Neural progenitor cell (in vitro differentiated cells): ENCODE measurements around the gene ANTXR1. TPM values are rescaled to one million over a fixed set of nuclear protein-coding genes. Genes with fewer than 3 reads are reported as not detected.

ENCODE experiments used
- DNase-seq: peaks from one replicate; pipeline ENCODE4 v3.0.0-alpha.2; 2016; ENCODE audit warnings: low spot score
- H2AFZ ChIP-seq: fragments of 200-600 bp; sonication (generic); replicated peaks from 2 replicates; pipeline ENCODE4 v1.6.1; 2016; ENCODE audit warnings: antibody characterized with exemption
- H3F3A ChIP-seq: fragments of 200-600 bp; sonication (generic); 2 replicates; pipeline ENCODE4 v1.6.1; 2016; ENCODE audit warnings: antibody characterized with exemption, low read depth
- H3K27ac ChIP-seq: fragments of 200-600 bp; sonication (generic); 2 replicates; pipeline ENCODE4 v1.5.1; 2016; ENCODE audit warnings: mild to moderate bottlenecking
- H3K27me3 ChIP-seq: fragments of 200-600 bp; sonication (generic); 2 replicates; pipeline ENCODE4 v1.6.1; 2016; ENCODE audit warnings: mild to moderate bottlenecking, moderate library complexity
- H3K36me3 ChIP-seq: fragments of 200-600 bp; sonication (generic); 2 replicates; pipeline ENCODE4 v1.5.1; 2016
- H3K4me1 ChIP-seq: fragments of 200-600 bp; sonication (generic); 2 replicates; pipeline ENCODE4 v1.6.1; 2016; ENCODE audit warnings: mixed run types
- H3K4me2 ChIP-seq: fragments of 200-600 bp; sonication (generic); 2 replicates; pipeline ENCODE4 v1.6.1; 2016
- H3K4me3 ChIP-seq: fragments of 200-600 bp; sonication (generic); 2 replicates; pipeline ENCODE4 v1.5.1; 2016
- H3K79me2 ChIP-seq: fragments of 200-600 bp; sonication (generic); 2 replicates; pipeline ENCODE4 v1.6.1; 2016; ENCODE audit warnings: low read depth
- H3K9ac ChIP-seq: fragments of 200-600 bp; sonication (generic); 2 replicates; pipeline ENCODE4 v1.6.1; 2016
- H3K9me3 ChIP-seq: fragments of 200-600 bp; sonication (generic); 2 replicates; pipeline ENCODE4 v1.5.1; 2016; ENCODE audit warnings: low read depth
- H4K20me1 ChIP-seq: fragments of 200-600 bp; sonication (generic); 2 replicates; pipeline ENCODE4 v1.6.1; 2016; ENCODE audit warnings: low read depth
- H3K27ac Mint-ChIP-seq: 3 replicates; pipeline ENCODE4 v1.8.0; 2021; ENCODE audit warnings: mixed read lengths
- H3K27me3 Mint-ChIP-seq: 2 replicates; pipeline ENCODE4 v1.8.0; 2022; ENCODE audit warnings: low read depth, mild to moderate bottlenecking, inconsistent platforms, moderate library complexity, mixed read lengths; ENCODE audit not compliant: insufficient read depth
- H3K36me3 Mint-ChIP-seq: 3 replicates; pipeline ENCODE4 v1.8.0; 2021; ENCODE audit warnings: mixed read lengths
- H3K4me1 Mint-ChIP-seq: 3 replicates; pipeline ENCODE4 v1.8.0; 2021; ENCODE audit warnings: mixed read lengths
- H3K4me3 Mint-ChIP-seq: 3 replicates; pipeline ENCODE4 v1.8.0; 2021; ENCODE audit warnings: mild to moderate bottlenecking, moderate library complexity, mixed read lengths
- H3K9me3 Mint-ChIP-seq: 3 replicates; pipeline ENCODE4 v1.8.0; 2020; ENCODE audit warnings: mixed read lengths
- CTCF ChIP-seq: fragments of 200-600 bp; sonication (generic); IDR thresholded peaks from 2 replicates; pipeline ENCODE4 v1.5.1; 2017; ENCODE audit warnings: antibody characterized with exemption, mild to moderate bottlenecking
- EZH2 ChIP-seq: fragments of 200-600 bp; sonication (generic); IDR thresholded peaks from 2 replicates; pipeline ENCODE4 v1.6.1; 2017; ENCODE audit warnings: antibody characterized with exemption, mild to moderate bottlenecking, moderate library complexity
- EZH2phosphoT487 ChIP-seq: fragments of 200-600 bp; sonication (generic); IDR thresholded peaks from 2 replicates; pipeline ENCODE4 v1.6.1; 2017; ENCODE audit warnings: antibody characterized with exemption
- total RNA-seq: library from RNA; depleted of rRNA; stranded (reverse); fragments of >200 nt; gene quantifications from 2 replicates; pipeline ENCODE4 v1.2.3, GENCODE V29; 2015; ENCODE audit warnings: low replicate concordance

The ANTXR1 gene
- total RNA-seq, 1 donor from 2014 or later = 6.7 TPM

GRCh38 chr2:69237070-69237670 lies 224.2 kb downstream of the ANTXR1 start:
- H3K4me2 ChIP-seq = no peak overlapping the region
- no peak overlapping the region for H3K9ac ChIP-seq
- no peaks in the 10 kb centered on the region for H3K9me3 ChIP-seq
- no peaks in the 10 kb centered on the region for H4K20me1 ChIP-seq
- Mint-ChIP-seq H3K9me3 (no peaks in the 10 kb centered on the region), H3K4me3 (no peak overlapping the region), H3K36me3 (peaks cover 20% of the 10 kb centered on the region), H3K27me3 (no peaks in the 10 kb centered on the region), H3K4me1 (peaks cover 2% of the 10 kb centered on the region), H3K27ac (no peak overlapping the region)
- H3K4me1 ChIP-seq = no peaks in the 10 kb centered on the region
- no peaks in the 10 kb centered on the region for H3K36me3 ChIP-seq
- TF ChIP-seq EZH2phosphoT487 (no peak), CTCF (no peak), EZH2 (no peak)
- H3K27me3 ChIP-seq = no peaks in the 10 kb centered on the region
- no peak overlapping the region for H2AFZ ChIP-seq
- no peak for DNase-seq
- H3K27ac ChIP-seq = no peak overlapping the region
- H3K4me3 ChIP-seq = no peak overlapping the region
- no peaks in the 10 kb centered on the region for H3F3A ChIP-seq
- no peaks in the 10 kb centered on the region for H3K79me2 ChIP-seq

- no peak for TF ChIP-seq CTCF
- TF ChIP-seq EZH2 = no peak
- no peak for TF ChIP-seq EZH2phosphoT487
- Histone ChIP-seq H2AFZ (no peak overlapping the region), H4K20me1 (no peaks in the 10 kb centered on the region), H3F3A (no peaks in the 10 kb centered on the region), H3K4me1 (no peaks in the 10 kb centered on the region), H3K27me3 (no peaks in the 10 kb centered on the region), H3K4me3 (no peak overlapping the region), H3K9ac (no peak overlapping the region), H3K36me3 (no peaks in the 10 kb centered on the region), H3K79me2 (no peaks in the 10 kb centered on the region), H3K4me2 (no peak overlapping the region), H3K27ac (no peak overlapping the region), H3K9me3 (no peaks in the 10 kb centered on the region)
- H3K9me3 Mint-ChIP-seq = no peaks in the 10 kb centered on the region
- DNase-seq = no peak
- peaks cover 23% of the 10 kb centered on the region for H3K36me3 Mint-ChIP-seq
- no peaks in the 10 kb centered on the region for H3K27me3 Mint-ChIP-seq
- H3K27ac Mint-ChIP-seq = no peak overlapping the region
- H3K4me1 Mint-ChIP-seq = peaks cover 4% of the 10 kb centered on the region
- no peak overlapping the region for H3K4me3 Mint-ChIP-seq
Measured at GRCh38 chr2:69238449-69239031, 225.6 kb downstream of the ANTXR1 start.

GRCh38 chr2:69241093-69241492 lies 228.1 kb downstream of the ANTXR1 start:
- Histone ChIP-seq H3K9me3 (no peaks in the 10 kb centered on the region), H3K27ac (no peak overlapping the region), H3F3A (no peaks in the 10 kb centered on the region), H3K9ac (no peak overlapping the region), H4K20me1 (no peaks in the 10 kb centered on the region), H3K27me3 (no peaks in the 10 kb centered on the region), H3K79me2 (no peaks in the 10 kb centered on the region), H3K4me2 (no peak overlapping the region), H2AFZ (no peak overlapping the region), H3K36me3 (no peaks in the 10 kb centered on the region), H3K4me1 (no peaks in the 10 kb centered on the region), H3K4me3 (no peak overlapping the region)
- no peak for DNase-seq
- TF ChIP-seq EZH2 (no peak), CTCF (no peak), EZH2phosphoT487 (no peak)
- Mint-ChIP-seq H3K36me3 (peaks cover 38% of the 10 kb centered on the region), H3K27me3 (peaks cover 2% of the 10 kb centered on the region), H3K4me1 (peaks cover 4% of the 10 kb centered on the region), H3K27ac (no peak overlapping the region), H3K9me3 (no peaks in the 10 kb centered on the region), H3K4me3 (no peak overlapping the region)
